ENCODE data around the gene SPOPL.
A peak's percentile ranks its signal among the peaks of the same experiment; 100 is the strongest.

Gene SPOPL

DNA sequence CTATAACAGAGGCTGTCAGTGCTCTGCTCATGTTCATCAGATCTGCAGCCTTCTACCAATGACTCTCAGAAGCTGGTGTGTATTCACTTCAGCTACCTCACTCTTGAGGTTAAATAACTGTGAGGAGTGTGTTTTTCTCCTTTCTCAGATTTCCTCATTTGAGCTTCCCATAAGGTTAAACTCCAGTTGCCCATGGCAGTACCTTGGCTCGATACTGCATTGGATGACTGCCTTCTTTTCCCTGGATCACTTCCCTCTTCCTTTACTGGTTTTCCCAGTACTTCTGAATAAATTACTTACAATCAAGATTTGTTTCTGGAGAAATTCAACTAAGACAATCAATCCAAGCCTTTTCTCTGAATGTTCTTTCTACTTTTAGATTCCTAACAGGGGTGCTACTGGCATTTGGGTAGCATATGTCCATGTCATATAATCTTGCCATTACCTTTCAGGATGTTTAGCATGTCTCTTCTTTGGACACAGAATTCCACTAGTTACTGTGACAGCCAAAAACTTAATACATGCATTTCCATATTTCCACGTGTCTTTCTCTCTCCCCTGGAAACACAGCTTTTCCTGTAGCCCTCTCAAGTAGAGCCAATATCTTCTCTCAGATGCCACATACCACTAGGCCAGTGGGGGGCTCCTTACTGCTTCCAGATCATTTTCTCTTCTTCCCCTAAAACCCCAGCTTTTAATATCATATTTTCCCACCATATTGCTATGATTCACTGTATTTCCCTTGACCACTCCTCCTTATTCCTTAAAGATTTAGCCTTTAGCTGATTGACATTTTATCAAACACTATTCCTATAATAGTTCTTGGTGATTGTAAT is 15.0 kb upstream of the SPOPL start:
- Histone ChIP-seq H3K4me1 (ENCODE audit: control insufficient read depth, insufficient read depth, low read length) (no peaks in the 10 kb centered on the region), H3K27ac (ENCODE audit: extremely low read depth, low read depth, low read length) (no peak overlapping the region), H3K36me3 (ENCODE audit: control insufficient read depth in 2 of 2, insufficient read depth in 1 of 2, low read length in 2 of 2) (no peaks in the 10 kb centered on the region), H3K9me3 (ENCODE audit: control insufficient read depth, insufficient read depth, low read depth, low read length) (no peaks in the 10 kb centered on the region), H3K4me3 (ENCODE audit: low read depth, low read length) (no peak overlapping the region)
- ChIA-PET CTCF (interaction anchor here (0.6 to 1.8 kb wide), 2 partner anchors 14 to 216 kb away, joined by 4 read pairs; no protein-coding TSS in a partner anchor), POLR2A (no interaction called here)
- TF ChIP-seq PRDM10 (tag by site-specific recombination; IDR thresholded peaks at IDR 0.05) (peak; percentile 88), ZNF221 (tag by site-specific recombination; IDR thresholded peaks at IDR 0.05; ENCODE audit: borderline replicate concordance) (no peak)

GRCh38 chr2:138490673-138491494 is 10.7 kb upstream of the SPOPL start:
- no peak overlapping the region for H3K27ac ChIP-seq (ENCODE audit: extremely low read depth, low read depth, low read length)
- POLR2A ChIA-PET: no interaction called here
- TF ChIP-seq ZNF571 (tag by site-specific recombination; IDR thresholded peaks at IDR 0.05) (no peak), ZNF2 (tag by site-specific recombination; IDR thresholded peaks at IDR 0.05) (no peak), ZNF664 (tag by site-specific recombination; IDR thresholded peaks at IDR 0.05) (no peak), ZFP37 (tag by site-specific recombination; IDR thresholded peaks at IDR 0.05) (no peak), ZNF621 (tag by site-specific recombination; IDR thresholded peaks at IDR 0.05) (no peak)
- no peaks in the 10 kb centered on the region for H3K9me3 ChIP-seq (ENCODE audit: control insufficient read depth, insufficient read depth, low read depth, low read length)
- no peaks in the 10 kb centered on the region for H3K4me1 ChIP-seq (ENCODE audit: control insufficient read depth, insufficient read depth, low read length)
- peaks cover 0 to 4% of the 10 kb centered on the region in 2 experiments; a peak in 1 of 3 replicates for H3K36me3 ChIP-seq (ENCODE audit: control insufficient read depth in 2 of 2, insufficient read depth in 1 of 2, low read length in 2 of 2)
- CTCF ChIA-PET: no interaction called here
- H3K4me3 ChIP-seq (ENCODE audit: low read depth, low read length): no peak overlapping the region

DNA sequence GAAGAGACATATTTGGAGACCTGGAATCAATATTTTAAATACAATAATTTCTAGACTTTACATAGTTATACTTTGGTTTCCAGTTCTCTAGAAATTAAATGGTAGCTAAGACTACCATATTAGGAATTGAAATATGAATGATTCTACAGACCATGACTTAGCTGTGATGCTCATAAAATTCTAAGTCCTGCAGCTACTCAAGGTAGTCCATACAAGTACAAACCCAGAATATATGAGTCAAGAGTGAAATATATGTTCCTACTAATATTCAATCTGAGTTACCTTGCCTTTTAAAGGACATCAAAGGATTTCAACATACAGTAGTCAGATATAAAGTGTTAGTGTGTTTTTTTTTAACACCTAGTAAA is 10.1 kb upstream of the SPOPL start:
- no peak overlapping the region for H3K27ac ChIP-seq (ENCODE audit: extremely low read depth, low read depth, low read length)
- H3K9me3 ChIP-seq (ENCODE audit: control insufficient read depth, insufficient read depth, low read depth, low read length): no peaks in the 10 kb centered on the region
- H3K4me3 ChIP-seq (ENCODE audit: low read depth, low read length): no peak overlapping the region
- CTCF ChIA-PET: no interaction called here
- no peaks in the 10 kb centered on the region for H3K4me1 ChIP-seq (ENCODE audit: control insufficient read depth, insufficient read depth, low read length)
- H3K36me3 ChIP-seq (ENCODE audit: control insufficient read depth in 2 of 2, insufficient read depth in 1 of 2, low read length in 2 of 2): peaks cover 0 to 8% of the 10 kb centered on the region in 2 experiments; a peak in 1 of 3 replicates
- POLR2A ChIA-PET: no interaction called here
- no peak for TF ChIP-seq ZIC2 (tag by site-specific recombination; IDR thresholded peaks at IDR 0.05)
- TF ChIP-seq ZNF837 (tag by site-specific recombination; IDR thresholded peaks at IDR 0.05): no peak
- no peak for TF ChIP-seq ZNF610 (tag by site-specific recombination; IDR thresholded peaks at IDR 0.05; ENCODE audit: borderline replicate concordance)
- no peak for TF ChIP-seq PRDM2 (tag by site-specific recombination; IDR thresholded peaks at IDR 0.05; ENCODE audit: borderline replicate concordance)
- TF ChIP-seq ZNF2 (tag by site-specific recombination; IDR thresholded peaks at IDR 0.05): no peak
- TF ChIP-seq HOXD13 (CRISPR knock-in tag; IDR thresholded peaks at IDR 0.05; ENCODE audit: borderline replicate concordance): no peak
- TF ChIP-seq ZNF423 (tag by site-specific recombination; IDR thresholded peaks at IDR 0.05): no peak
- no peak for TF ChIP-seq YY2 (tag by site-specific recombination; IDR thresholded peaks at IDR 0.05)
- no peak for TF ChIP-seq ZNF354C (tag by site-specific recombination; IDR thresholded peaks at IDR 0.05; ENCODE audit: borderline replicate concordance, low read depth)
- TF ChIP-seq ZNF114 (tag by site-specific recombination; IDR thresholded peaks at IDR 0.05): no peak
- TF ChIP-seq SP3 (tag by site-specific recombination; IDR thresholded peaks at IDR 0.05): no peak
- no peak for TF ChIP-seq ZNF362 (tag by site-specific recombination; IDR thresholded peaks at IDR 0.05)
